GM12874 (cell line): ENCODE results near the gene DPP7.

Experiments
- TF ChIP-seq, protein P1 (sequence below): IDR thresholded peaks from 2 replicates; pipeline ENCODE4 v1.5.1; 2011; ENCODE audit warnings: low read depth, mild to moderate bottlenecking, control low read depth, low read length, moderate library complexity; ENCODE audit not compliant: insufficient read depth

Gene DPP7

DNA sequence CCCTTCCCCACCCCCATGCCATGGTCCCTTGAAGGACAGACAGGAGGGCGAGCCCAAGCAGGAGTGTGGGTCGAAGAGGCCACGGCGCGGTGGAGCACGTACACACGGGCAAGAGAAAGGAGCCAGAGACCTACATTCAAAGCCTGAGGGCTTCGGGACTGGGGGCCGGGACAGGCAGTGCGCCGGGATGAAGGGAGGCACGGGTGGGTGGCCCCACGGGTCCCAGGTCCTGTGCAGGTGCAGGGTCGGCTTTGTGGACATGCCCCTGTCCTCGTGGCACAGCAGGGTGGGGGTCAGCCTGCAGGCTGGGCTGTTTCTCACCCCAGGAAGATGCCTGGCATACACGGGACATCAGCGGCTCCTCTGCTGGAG lies 45.5 kb upstream of the DPP7 start:
- TF ChIP-seq, protein P1, sequence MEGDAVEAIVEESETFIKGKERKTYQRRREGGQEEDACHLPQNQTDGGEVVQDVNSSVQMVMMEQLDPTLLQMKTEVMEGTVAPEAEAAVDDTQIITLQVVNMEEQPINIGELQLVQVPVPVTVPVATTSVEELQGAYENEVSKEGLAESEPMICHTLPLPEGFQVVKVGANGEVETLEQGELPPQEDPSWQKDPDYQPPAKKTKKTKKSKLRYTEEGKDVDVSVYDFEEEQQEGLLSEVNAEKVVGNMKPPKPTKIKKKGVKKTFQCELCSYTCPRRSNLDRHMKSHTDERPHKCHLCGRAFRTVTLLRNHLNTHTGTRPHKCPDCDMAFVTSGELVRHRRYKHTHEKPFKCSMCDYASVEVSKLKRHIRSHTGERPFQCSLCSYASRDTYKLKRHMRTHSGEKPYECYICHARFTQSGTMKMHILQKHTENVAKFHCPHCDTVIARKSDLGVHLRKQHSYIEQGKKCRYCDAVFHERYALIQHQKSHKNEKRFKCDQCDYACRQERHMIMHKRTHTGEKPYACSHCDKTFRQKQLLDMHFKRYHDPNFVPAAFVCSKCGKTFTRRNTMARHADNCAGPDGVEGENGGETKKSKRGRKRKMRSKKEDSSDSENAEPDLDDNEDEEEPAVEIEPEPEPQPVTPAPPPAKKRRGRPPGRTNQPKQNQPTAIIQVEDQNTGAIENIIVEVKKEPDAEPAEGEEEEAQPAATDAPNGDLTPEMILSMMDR: no peak

DNA sequence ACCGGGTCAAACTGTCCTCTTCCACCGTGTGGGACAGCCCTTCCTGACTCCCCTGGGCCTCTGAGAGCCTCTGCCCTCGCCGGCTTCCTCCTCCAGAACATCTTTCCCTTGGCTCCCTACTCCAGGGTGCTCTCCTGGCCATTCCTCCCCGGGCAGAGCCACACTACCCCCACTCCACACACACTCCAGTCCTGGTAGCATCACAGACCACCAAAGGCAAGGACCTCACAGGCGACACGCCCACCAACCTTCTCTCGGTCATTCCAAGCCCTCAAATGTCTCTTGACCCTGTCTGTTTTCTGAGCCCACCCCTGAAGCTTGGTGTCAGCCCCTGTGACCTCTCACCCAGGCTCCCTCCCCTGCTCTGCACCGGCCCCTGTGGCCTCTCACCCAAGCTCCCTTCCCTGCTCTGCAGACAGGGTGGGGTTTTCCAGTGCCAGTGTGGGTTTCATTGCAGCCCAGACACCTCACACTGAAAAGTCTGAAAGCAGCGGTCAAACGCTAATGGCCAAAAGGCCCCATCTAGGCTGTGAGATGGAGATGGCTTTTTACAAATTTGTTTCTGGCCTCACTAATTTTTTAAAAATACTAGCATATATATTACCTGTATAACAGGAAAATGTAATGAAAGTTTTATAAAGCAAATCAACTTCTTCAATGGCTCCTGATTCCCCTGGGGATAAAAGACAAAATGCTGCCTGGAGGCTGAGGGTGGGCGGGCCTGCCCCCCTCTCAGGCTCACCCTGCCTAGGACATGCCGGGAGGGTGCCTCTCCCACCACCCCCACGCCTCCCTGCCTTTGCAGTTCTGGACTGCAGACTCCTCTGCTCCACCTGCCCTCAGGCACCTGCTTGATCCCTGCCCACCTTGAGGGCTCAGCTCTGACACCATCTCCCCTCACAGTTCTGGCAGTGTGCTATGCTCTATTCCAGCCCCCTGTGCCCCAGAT lies 44.8 kb upstream of the DPP7 start:
- TF ChIP-seq, protein P1: no peak

DNA sequence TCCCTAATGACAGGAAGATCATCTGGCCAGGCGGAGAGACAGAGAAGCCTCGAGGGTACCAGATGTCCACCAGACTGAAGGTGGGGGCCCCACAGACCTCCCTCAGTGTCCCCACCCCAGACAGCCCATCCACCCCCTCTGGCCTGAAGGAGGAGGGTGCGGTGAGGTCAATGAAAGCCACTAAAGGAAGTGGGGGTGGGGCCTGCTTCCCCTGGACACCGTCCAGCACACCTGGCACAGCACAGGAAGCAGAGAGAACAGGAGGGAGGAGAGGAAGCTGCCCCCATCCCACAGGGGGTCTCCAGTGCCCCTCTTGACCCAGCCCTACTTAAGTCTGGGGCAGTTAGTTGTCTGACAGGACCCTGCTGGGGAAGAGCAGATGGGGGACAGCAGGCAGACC lies 44.1 kb upstream of the DPP7 start:
- TF ChIP-seq, protein P1: no peak

DNA sequence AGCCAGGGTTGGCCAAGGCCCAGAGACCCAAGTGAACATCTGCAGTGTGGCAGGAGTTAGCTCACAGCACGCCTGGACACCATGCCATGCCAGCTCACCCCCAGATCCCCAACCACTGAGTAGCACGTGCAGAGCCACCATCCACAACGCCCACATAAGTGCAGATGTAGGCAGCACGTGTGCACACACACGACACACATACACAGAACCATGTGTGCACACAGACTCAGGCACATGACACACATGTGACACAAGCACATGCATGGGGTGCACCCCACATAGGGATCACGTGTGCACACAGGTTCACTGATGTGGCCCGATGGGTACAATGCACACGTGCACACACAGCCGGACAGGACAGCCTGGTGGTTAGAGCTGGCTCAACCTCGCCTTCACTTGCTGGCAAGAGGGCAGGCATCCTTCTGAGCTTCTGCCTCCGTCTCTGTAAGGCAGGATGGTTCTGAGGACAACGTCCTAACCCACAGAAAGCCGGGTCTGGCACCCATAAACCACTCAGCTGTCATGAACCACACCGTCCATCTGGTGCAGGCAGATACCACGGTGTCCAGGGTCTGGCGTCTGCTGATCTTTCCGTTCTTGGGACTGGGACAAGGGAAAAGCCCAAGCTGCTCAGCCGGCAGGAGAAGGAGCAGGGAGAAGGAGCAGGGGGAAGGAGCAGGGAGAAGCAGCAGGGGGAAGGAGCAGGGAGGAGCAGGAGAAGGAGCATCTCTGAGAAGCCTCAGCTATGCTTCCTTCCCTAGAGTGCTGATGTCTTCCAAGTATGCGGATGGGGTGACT lies 43.3 kb upstream of the DPP7 start:
- TF ChIP-seq, protein P1: no peak

DNA sequence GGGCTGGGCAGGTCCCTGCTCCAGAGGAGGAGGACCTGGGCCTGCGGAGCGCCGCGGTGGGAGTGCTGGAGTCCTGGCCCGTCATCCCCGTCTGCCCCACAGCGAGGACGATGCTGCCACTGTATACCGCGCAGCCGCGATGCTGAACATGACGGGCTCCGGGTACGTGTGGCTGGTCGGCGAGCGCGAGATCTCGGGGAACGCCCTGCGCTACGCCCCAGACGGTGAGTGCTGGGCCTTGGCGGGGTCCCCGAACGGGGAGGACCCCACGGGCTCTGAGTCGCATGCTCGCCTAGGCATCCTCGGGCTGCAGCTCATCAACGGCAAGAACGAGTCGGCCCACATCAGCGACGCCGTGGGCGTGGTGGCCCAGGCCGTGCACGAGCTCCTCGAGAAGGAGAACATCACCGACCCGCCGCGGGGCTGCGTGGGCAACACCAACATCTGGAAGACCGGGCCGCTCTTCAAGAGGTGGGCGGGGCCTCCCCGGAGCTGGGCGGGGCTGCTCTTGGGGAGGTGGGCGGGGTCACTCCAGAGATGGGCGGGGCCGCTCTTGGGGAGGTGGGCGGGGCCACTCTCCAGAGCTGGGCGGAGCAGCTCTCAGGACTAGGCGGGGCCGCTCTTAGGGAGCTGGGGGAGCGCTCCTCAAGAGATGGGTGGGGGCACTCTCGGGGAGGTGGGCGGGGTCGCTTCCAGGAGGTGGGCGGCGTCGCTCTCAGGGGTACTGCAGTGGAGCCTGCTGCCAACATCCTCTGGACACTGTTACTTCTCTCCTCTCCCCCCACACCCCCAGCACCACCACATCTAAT lies 42.2 kb upstream of the DPP7 start:
- TF ChIP-seq, protein P1: no peak

DNA sequence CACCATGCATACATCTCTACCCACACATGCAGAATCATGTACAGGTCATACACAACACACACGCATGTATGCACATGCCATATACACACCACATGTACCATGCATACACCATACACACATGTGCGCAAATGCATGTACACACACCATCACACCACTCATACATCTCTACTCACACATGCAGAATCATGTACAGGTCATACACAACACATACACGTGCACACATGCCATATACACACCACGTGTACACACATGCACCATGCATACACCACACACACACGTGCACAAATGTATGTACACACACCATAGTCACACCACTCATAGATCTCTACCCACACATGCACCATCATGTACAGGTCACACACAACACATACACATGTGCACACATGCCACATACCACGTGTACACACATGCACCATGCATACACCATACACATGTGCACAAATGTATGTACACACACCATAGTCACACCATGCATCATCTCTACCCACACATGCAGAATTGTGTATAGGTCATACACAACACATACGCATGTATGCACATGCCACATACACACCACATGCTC lies 38.4 kb upstream of the DPP7 start:
- TF ChIP-seq, protein P1: no peak
